Measurements from ENCODE around the gene CCL23.
"Not testable (repeated sequence)": the region's sequence is repeated elsewhere in the genome, so short reads cannot be mapped to it uniquely, and the experiment has no call there.

CCL23 gene

DNA sequence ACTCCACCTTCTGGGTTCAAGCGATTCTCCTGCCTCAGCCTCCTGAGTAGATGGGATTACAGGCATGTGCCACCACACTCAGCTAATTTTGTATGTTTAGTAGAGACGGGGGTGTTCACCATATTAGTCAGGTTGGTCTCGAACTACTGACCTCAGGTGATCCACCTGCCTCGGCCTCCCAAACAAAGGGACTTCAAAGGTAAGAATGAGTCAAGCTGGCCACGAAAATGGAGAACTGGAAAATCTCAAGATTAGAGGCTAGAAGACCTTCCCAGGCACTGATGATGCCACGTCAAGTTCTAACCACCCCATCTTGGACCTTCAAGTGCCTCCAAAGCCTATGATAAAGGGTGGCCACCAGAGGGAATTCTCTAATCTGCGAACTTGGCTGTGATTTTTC, 15.1 kb downstream of the CCL23 start:
- DNase-seq, result no peak

GRCh38 chr17:36001862-36002603, 15.7 kb downstream of the CCL23 start:
- DNase-seq, result no peak

DNA sequence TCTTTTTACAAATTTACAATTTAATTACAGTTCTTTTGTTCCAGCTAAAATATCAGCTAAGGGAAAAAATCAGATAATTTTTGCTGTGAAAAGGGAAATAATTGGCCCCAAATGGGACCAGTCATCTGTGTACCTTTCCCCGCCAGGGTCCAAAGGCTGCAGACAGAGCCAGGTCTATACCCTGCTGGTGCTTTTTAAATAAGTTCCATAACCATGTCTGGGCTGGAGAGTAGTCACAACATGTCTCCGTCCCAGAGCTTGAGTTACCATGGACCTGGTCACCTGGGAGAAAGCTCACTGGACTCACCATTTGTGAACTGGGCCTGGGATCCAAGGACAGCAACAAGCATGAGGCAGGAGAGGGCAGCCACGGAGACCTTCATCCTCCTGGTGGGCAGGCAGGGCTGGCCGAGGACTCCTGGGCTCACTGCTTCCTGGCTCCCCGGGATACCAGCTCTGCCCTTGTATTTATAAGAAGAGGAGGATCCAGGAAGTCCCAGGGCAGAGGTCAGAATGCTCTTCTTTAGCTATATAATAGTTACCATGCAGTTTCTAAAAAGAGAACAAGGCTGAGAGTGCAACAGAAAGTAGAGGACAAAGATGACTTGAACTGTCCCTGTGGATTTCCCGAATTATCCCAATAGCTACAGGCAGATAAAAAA, 16.5 kb downstream of the CCL23 start, which contains the start of gene CCL15:
CCL15 (minus strand) TSS at position 444 of the 662 bp plus-strand sequence; CDS start at position 383, 61 bp downstream.
- no peak for DNase-seq

DNA sequence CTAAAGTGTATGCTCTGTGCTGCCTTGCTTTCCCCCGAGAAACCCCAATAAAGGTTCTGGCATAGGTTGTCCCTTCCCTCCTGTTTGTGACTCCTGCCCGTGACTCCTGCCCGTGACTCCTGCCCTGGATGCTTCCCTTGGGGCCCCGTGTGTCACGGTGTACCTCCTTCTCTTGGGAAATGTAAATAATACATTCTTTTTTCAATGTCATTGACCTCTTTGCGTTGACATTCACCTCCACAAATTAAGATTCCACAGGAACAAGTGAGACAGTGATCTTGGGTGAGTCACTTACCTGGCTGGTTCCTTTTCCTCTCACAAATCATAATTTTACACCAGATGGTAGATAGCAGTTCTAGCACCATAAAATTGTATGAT, 17.1 kb downstream of the CCL23 start:
- no peak for DNase-seq

- DNase-seq, result no peak
These were observed 19.0 kb downstream of the CCL23 start for GRCh38 chr17:35998756-35999155.

GRCh38 chr17:35998018-35998545, 19.7 kb downstream of the CCL23 start:
- no peak for DNase-seq

GRCh38 chr17:35995346-35995745, 22.4 kb downstream of the CCL23 start:
- DNase-seq, result not testable (repeated sequence)

DNA sequence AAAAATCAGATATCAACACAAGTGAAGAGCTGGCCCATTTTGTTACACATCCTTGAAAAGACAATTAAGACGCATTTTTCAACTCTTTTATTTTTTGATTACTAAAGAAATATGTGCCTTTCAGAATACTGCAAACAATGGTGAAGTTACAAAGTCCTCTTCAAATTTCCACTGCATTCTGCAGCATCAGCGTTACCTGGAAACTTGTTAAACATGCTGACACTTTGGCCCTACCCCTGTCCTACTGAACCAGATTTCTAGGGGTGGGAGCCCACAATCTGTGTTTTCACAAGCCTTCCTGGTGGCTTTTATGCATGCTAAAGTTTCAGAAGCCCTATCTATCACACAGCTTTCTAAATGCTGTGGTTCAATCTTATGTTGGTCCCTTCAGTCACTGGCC, 26.7 kb downstream of the CCL23 start:
- no peak for DNase-seq

GRCh38 chr17:35988164-35988563, 29.6 kb downstream of the CCL23 start:
- DNase-seq, result no peak

- DNase-seq, result no peak
These were observed 31.1 kb downstream of the CCL23 start, which contains the start of gene CCL14 for GRCh38 chr17:35986643-35987042. Gene CCL14 (minus strand): TSS chr17:35986729. CDS start chr17:35986649, 80 bp downstream.

GRCh38 chr17:35984140-35984539, 33.6 kb downstream of the CCL23 start:
- no peak for DNase-seq

- DNase-seq, result no peak
These were observed 35.2 kb downstream of the CCL23 start for GRCh38 chr17:35982409-35983191.

- no peak for DNase-seq
These were observed 35.9 kb downstream of the CCL23 start for GRCh38 chr17:35981908-35982330.

DNA sequence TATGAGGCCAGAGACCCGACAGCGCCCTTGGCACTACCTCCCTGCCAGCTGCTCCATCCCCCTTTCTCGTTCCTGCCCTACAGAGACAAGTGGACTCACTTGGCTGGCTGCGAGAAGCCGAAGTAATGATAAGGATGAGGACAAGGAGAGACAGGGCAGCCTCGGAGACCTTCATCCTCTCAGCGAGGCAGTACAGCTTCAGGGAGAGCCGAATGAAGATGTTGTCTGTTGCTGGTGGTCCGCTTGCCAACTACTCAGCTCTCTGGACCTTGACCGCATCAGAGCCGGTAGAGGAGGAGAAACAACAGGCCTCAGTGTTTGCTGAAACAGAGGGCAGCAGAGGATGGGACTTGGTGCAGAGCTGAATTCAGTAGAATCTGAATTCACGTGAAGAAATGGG, 36.5 kb downstream of the CCL23 start, which contains the start of gene CCL16:
CCL16 (minus strand) TSS at position 252 of the 400 bp plus-strand sequence; CDS start at position 175, 77 bp downstream.
- DNase-seq, result no peak

DNA sequence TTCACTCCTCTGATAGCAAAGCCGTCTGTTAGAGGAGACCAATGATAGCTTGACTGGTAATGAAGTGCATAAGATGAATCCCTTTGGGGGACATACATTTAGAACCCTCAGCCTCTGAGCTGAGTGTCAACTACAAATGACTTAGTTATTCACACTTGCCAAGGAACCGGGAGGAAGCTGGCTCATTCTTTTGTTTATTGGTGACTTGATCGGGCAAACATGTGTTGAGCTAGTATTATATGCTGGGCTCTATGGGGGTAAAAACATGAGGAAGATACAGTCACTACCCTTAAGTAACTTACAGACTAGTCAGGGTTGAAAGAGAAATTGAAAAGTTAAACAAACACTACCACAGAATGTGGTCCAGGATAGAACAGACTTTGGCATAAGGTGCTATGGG, 39.4 kb downstream of the CCL23 start:
- DNase-seq, result no peak

DNA sequence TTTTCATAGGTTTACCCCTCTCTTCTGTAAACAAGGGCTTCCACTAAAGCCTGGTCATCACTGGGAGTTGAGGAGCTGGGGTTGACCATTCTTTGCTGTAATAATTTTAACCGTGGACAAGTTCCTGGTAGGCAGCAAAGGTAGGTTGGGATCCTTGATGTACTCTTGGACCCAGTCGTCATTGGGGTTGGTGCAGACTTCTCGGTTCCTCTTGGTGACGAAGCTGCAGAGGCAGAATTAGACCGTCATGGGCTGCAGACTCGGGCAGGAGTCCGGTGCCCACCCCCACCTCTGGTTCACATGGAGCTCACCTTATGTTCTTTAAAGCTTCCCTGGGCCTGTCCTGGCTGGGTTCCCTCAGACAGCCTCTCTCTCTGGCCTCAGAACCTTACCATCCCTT, 40.3 kb downstream of the CCL23 start:
- no peak for DNase-seq

DNA sequence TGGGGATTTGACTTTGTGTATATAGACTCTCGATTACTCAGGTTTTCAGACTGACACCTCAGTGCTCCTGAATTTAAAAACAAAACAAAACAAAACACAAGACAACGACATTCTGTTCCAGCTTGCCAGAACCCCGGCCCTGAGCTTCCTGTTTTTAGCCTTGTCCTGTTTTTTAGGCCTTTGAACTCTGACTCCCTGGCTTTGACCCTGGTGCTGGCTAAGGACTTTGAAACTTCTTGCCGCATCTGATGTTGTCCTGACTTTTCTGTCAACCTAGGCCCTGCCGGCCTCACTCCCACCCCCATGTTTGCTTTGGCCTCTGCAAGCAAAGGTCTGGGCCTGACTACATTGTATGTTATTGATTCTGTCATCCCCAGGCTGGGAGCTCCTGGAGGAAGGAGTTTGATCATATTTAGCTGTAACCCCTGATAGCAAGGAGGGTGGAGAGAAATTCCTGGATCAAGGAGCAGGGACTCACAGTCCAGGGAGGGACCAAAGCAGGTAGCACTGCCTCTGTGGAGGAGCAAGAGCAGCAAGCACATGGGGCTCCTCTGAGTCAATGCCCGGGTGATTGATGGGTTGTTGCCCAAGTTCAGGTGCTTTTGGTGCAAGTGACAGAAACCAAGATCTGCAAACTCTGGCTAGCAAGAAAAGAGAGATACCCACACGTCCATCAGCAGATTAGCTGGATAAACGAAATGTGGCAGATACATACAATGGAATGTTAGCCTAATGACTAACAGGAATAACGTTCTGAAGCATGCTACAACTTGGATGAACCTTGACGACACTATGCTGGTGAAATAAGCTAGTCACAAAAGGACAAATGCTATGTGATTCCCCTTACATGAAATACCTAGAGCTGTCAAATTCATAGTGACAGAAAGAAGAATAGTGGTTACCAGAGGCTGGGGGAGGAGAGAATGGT, 44.2 kb downstream of the CCL23 start:
- no peak for DNase-seq

GRCh38 chr17:35972945-35973332, 44.8 kb downstream of the CCL23 start:
- DNase-seq, result no peak

DNA sequence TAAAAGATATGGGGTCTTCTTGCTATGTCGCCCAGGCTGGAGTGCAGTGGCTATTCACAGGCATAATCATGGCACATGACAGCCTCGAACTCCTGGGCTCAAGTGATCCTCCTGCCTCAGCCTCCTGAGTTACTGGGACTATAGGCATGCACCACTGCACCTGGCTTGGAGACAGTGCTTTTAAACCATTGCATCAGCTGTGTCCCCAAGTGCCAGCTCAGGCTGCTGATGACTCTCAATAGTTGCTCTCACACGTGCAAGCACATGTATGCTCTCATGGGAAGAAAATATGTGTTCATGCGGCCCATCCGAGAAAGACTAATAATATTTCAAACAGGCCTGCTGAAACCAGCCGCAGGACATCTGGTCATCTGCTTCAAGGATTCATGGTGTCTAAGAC, 45.2 kb downstream of the CCL23 start:
- no peak for DNase-seq

- no peak for DNase-seq
These were observed 45.7 kb downstream of the CCL23 start for GRCh38 chr17:35972066-35972465.

GRCh38 chr17:35969558-35970380, 48.0 kb downstream of the CCL23 start:
- peak; percentile 72 to 74 for DNase-seq
